HG02943 (cell line): ENCODE results near the gene MICU1.
"Not testable (repeated sequence)": the region's sequence is repeated elsewhere in the genome, so short reads cannot be mapped to it uniquely, and the experiment has no call there.

Source experiments
- ATAC-seq: cut with Tn5 transposase; IDR thresholded peaks from one replicate; pipeline ENCODE4 v1.9.1; 2021; ENCODE audit warnings: mild to moderate bottlenecking, low read depth, moderate library complexity; ENCODE audit not compliant: unreplicated experiment

Gene MICU1

GRCh38 chr10:72333112-72334015 is 292.5 kb downstream of the MICU1 start:
- ATAC-seq = no peak

- no peak for ATAC-seq
Measured at GRCh38 chr10:72332423-72333111, 293.3 kb downstream of the MICU1 start.

GRCh38 chr10:72331575-72332422 is 294.1 kb downstream of the MICU1 start:
- ATAC-seq = peak; percentile 35

GRCh38 chr10:72330069-72330426 is 295.8 kb downstream of the MICU1 start:
- no peak for ATAC-seq

GRCh38 chr10:72329290-72330068 is 296.4 kb downstream of the MICU1 start:
- ATAC-seq = no peak

- ATAC-seq = no peak
Measured at GRCh38 chr10:72328829-72329204, 297.1 kb downstream of the MICU1 start.

- no peak for ATAC-seq
Measured at GRCh38 chr10:72328045-72328828, 297.6 kb downstream of the MICU1 start.

GRCh38 chr10:72326665-72327603 is 298.9 kb downstream of the MICU1 start:
- ATAC-seq = not testable (repeated sequence)

GRCh38 chr10:72325243-72326175 is 300.4 kb downstream of the MICU1 start:
- not testable (repeated sequence) for ATAC-seq

- no peak for ATAC-seq
Measured at GRCh38 chr10:72323771-72324191, 302.1 kb downstream of the MICU1 start.

GRCh38 chr10:72323108-72323749 is 302.6 kb downstream of the MICU1 start:
- no peak for ATAC-seq

- ATAC-seq = no peak
Measured at GRCh38 chr10:72322280-72323058, 303.4 kb downstream of the MICU1 start.

GRCh38 chr10:72322030-72322279 is 303.9 kb downstream of the MICU1 start:
- no peak for ATAC-seq

GRCh38 chr10:72321248-72322029 is 304.4 kb downstream of the MICU1 start:
- ATAC-seq = no peak

- ATAC-seq = peak; percentile 63
Measured at GRCh38 chr10:72320676-72321247, 305.1 kb downstream of the MICU1 start.
